H1 (cell line): ENCODE results near the gene DEPP1. TPM values are rescaled to one million over a fixed set of nuclear protein-coding genes. Genes with fewer than 3 reads are reported as not detected.

Experiments used
- CTCF ChIA-PET: fragments of 300-600 bp; sonication (Branson Sonifier 250); formaldehyde crosslinking; loops from one replicate; lab custom pipeline; 2021; ENCODE audit not compliant: partially characterized antibody; lab: Charles Lee
- POLR2A ChIA-PET: fragments of 300-600 bp; sonication (Branson Sonifier 250); formaldehyde crosslinking; loops from one replicate; lab custom pipeline; 2021; ENCODE audit warnings: inconsistent platforms; ENCODE audit not compliant: partially characterized antibody; lab: Charles Lee
- DNase-seq, 2 experiments: peaks; one replicate each; pipeline versions ENCODE4 v3.0.0 to v3.0.0-alpha.2; 2010 to 2022; ENCODE audit warnings: low spot score in 2 of 2, low read depth in 1 of 2, mixed read lengths in 1 of 2
- FAIRE-seq: peaks from 2 replicates; lab custom pipeline; 2011; peaks lifted over from hg19 to GRCh38; lab: Jason Lieb, UNC
- H2AFZ ChIP-seq: 2 replicates; pipeline ENCODE4 v1.8.1; 2012; ENCODE audit warnings: low read length, inconsistent platforms
- H2AK5ac ChIP-seq: 2 replicates; pipeline ENCODE4 v1.6.1; 2013; ENCODE audit warnings: low read depth, low read length
- H2BK120ac ChIP-seq: replicated peaks from 2 replicates; pipeline ENCODE3; 2013; ENCODE audit warnings: low read depth, low read length, inconsistent platforms
- H2BK12ac ChIP-seq: 2 replicates; pipeline ENCODE4 v1.6.1; 2013; ENCODE audit warnings: low read depth, low read length
- H2BK15ac ChIP-seq: 2 replicates; pipeline ENCODE4 v1.6.1; 2013; ENCODE audit warnings: low read length
- H2BK20ac ChIP-seq: 2 replicates; pipeline ENCODE4 v1.6.1; 2013; ENCODE audit warnings: low read length
- H2BK5ac ChIP-seq: 2 replicates; pipeline ENCODE4 v1.6.1; 2013; ENCODE audit warnings: low read depth, low read length
- H3K14ac ChIP-seq: 2 replicates; pipeline ENCODE4 v1.6.1; 2013; ENCODE audit warnings: inconsistent platforms; ENCODE audit not compliant: insufficient read length
- H3K18ac ChIP-seq: 2 replicates; pipeline ENCODE4 v1.6.1; 2013; ENCODE audit warnings: low read length; ENCODE audit errors: extremely low read depth
- H3K23ac ChIP-seq: 2 replicates; pipeline ENCODE4 v1.6.1; 2013; ENCODE audit warnings: inconsistent platforms; ENCODE audit not compliant: insufficient read length
- H3K23me2 ChIP-seq: 2 replicates; pipeline ENCODE4 v1.6.1; 2013; ENCODE audit warnings: low read depth, low read length
- H3K27ac ChIP-seq: 2 replicates; pipeline ENCODE4 v1.6.1; 2011; ENCODE audit warnings: low read depth, low read length, inconsistent platforms
- H3K27me3 ChIP-seq, 4 experiments: replicated peaks in 1 of 4; 1 replicate in 1 of 4; 2 replicates in 3 of 4; pipeline versions ENCODE4 v1.6.1 to v1.8.1; 2011 to 2013; ENCODE audit warnings: low read length in 3 of 4, mild to moderate bottlenecking in 3 of 4, inconsistent platforms in 2 of 4, mixed read lengths in 2 of 4, moderate library complexity in 1 of 4; ENCODE audit not compliant: control insufficient read depth in 3 of 4, insufficient read depth in 3 of 4; ENCODE audit errors: extremely low read depth in 1 of 4
- H3K36me3 ChIP-seq, 4 experiments: 2 replicates each; pipeline versions ENCODE4 v1.6.1 to v1.8.1; 2011 to 2013; ENCODE audit warnings: mild to moderate bottlenecking in 4 of 4, low read length in 3 of 4, moderate library complexity in 2 of 4, control low read depth in 1 of 4, inconsistent platforms in 1 of 4; ENCODE audit not compliant: insufficient read depth in 4 of 4, control insufficient read depth in 2 of 4
- H3K4ac ChIP-seq: replicated peaks from 2 replicates; pipeline ENCODE3; 2013; ENCODE audit warnings: low read length, low read depth, mixed read lengths, inconsistent platforms; ENCODE audit not compliant: insufficient read length
- H3K4me1 ChIP-seq, 4 experiments: replicated peaks in 1 of 4; 1 replicate in 1 of 4; 2 replicates in 3 of 4; pipeline versions ENCODE4 v1.6.1 to v1.8.1; 2011 to 2013; ENCODE audit warnings: low read length in 3 of 4, inconsistent platforms in 2 of 4, mixed read lengths in 1 of 4; ENCODE audit not compliant: insufficient read depth in 4 of 4, control insufficient read depth in 3 of 4
- H3K4me2 ChIP-seq, 2 experiments: 2 replicates each; pipeline versions ENCODE4 v1.6.1 to v1.8.1; 2011 to 2013; ENCODE audit warnings: low read depth in 2 of 2, low read length in 2 of 2, control low read depth in 1 of 2, inconsistent platforms in 1 of 2, mild to moderate bottlenecking in 1 of 2; ENCODE audit not compliant: insufficient read depth in 1 of 2
- H3K4me3 ChIP-seq, 4 experiments: fragments of 200-600, 300-600 bp in 1 of 4; sonication (generic), shearing (Covaris generic), sonication (Bioruptor Twin) in 1 of 4; 2 replicates each; pipeline versions ENCODE4 v1.5.1 to v1.8.1; 2011 to 2016; ENCODE audit warnings: low read length in 4 of 4, low read depth in 3 of 4, control low read depth in 2 of 4, inconsistent platforms in 2 of 4, mild to moderate bottlenecking in 2 of 4, mixed read lengths in 1 of 4, moderate library complexity in 1 of 4; ENCODE audit not compliant: insufficient read depth in 2 of 4; ENCODE audit errors: extremely low read depth in 1 of 4
- H3K56ac ChIP-seq: replicated peaks from 2 replicates; pipeline ENCODE3; 2013; ENCODE audit warnings: low read depth, mild to moderate bottlenecking, mixed read lengths, low read length, inconsistent platforms; ENCODE audit not compliant: insufficient read length
- H3K79me1 ChIP-seq: 2 replicates; pipeline ENCODE4 v1.6.1; 2013; ENCODE audit warnings: low read depth, low read length, control low read depth
- H3K79me2 ChIP-seq, 2 experiments: 2 replicates each; pipeline versions ENCODE4 v1.6.1 to v1.8.1; 2012 to 2013; ENCODE audit warnings: low read length in 2 of 2, mild to moderate bottlenecking in 2 of 2, inconsistent platforms in 1 of 2; ENCODE audit not compliant: insufficient read depth in 2 of 2, control insufficient read depth in 1 of 2
- H3K9ac ChIP-seq, 4 experiments: replicated peaks in 1 of 4; 1 replicate in 1 of 4; 2 replicates in 3 of 4; pipeline versions ENCODE4 v1.6.1 to v1.8.1; 2011 to 2013; ENCODE audit warnings: low read depth in 3 of 4, low read length in 3 of 4, control low read depth in 2 of 4, mild to moderate bottlenecking in 2 of 4, moderate library complexity in 2 of 4, inconsistent platforms in 1 of 4; ENCODE audit errors: extremely low read depth in 1 of 4
- H3K9me3 ChIP-seq, 2 experiments: 2 replicates each; pipeline versions ENCODE4 v1.6.1 to v1.8.1; 2012 to 2013; ENCODE audit warnings: mild to moderate bottlenecking in 2 of 2, moderate library complexity in 2 of 2, control low read depth in 1 of 2, inconsistent platforms in 1 of 2, low read depth in 1 of 2, low read length in 1 of 2, mixed read lengths in 1 of 2; ENCODE audit not compliant: insufficient read depth in 2 of 2
- H4K20me1 ChIP-seq, 2 experiments: replicated peaks in 1 of 2; 2 replicates each; pipeline versions ENCODE3 to v1.8.1; 2011 to 2013; ENCODE audit warnings: inconsistent platforms in 2 of 2, low read length in 2 of 2, mild to moderate bottlenecking in 1 of 2; ENCODE audit not compliant: insufficient read depth in 2 of 2, control insufficient read depth in 1 of 2
- H4K5ac ChIP-seq: 2 replicates; pipeline ENCODE4 v1.6.1; 2013; ENCODE audit warnings: low read length, low read depth, mixed read lengths, inconsistent platforms; ENCODE audit not compliant: insufficient read length
- H4K8ac ChIP-seq: 2 replicates; pipeline ENCODE4 v1.8.0; 2013; ENCODE audit warnings: mild to moderate bottlenecking, moderate library complexity, low read length, inconsistent platforms; ENCODE audit not compliant: insufficient read depth; ENCODE audit errors: extremely low read depth
- H4K91ac ChIP-seq: replicated peaks from 2 replicates; pipeline ENCODE3; 2013; ENCODE audit warnings: low read length, mixed read lengths, inconsistent platforms; ENCODE audit not compliant: insufficient read length
- HDAC2 ChIP-seq, 2 experiments: fragments of 300-600 bp in 1 of 2; sonication (generic) in 1 of 2; IDR thresholded peaks; 2 replicates each; pipeline ENCODE4 v1.6.1; 2011 to 2012; ENCODE audit warnings: low read depth in 2 of 2, low read length in 2 of 2, mild to moderate bottlenecking in 2 of 2, moderate library complexity in 2 of 2, borderline replicate concordance in 1 of 2, inconsistent platforms in 1 of 2
- PHF8 ChIP-seq: fragments of 200-600 bp; sonication (generic); conservative IDR thresholded peaks from 2 replicates; pipeline ENCODE4 v1.7.1; 2012; ENCODE audit warnings: low read depth, mild to moderate bottlenecking, inconsistent platforms, low read length, moderate library complexity
- POLR2AphosphoS5 ChIP-seq: IDR thresholded peaks from 2 replicates; pipeline ENCODE4 v1.6.1; 2011; ENCODE audit warnings: low read depth, low read length
- RBBP5 ChIP-seq: IDR thresholded peaks from 2 replicates; pipeline ENCODE4 v1.7.1; 2012; ENCODE audit warnings: low read depth, mild to moderate bottlenecking, inconsistent platforms, low read length, moderate library complexity, borderline replicate concordance
- TBP ChIP-seq: IDR thresholded peaks from 2 replicates; pipeline ENCODE4 v1.6.1; 2011; ENCODE audit warnings: low read depth, low read length, improper control_type of control experiment
- WGBS, 2 experiments: shearing (Covaris generic) in 1 of 2; methylation state at CpG; one replicate each; pipeline versions ENCODE4 v1.1.6 to v1.1.7; 2013 to 2015; ENCODE audit warnings: low lambda C conversion rate in 2 of 2, mixed read lengths in 2 of 2, inconsistent platforms in 1 of 2, low coverage in 1 of 2, missing lambda C conversion rate in 1 of 2; ENCODE audit not compliant: insufficient replicate concordance in 2 of 2, insufficient coverage in 1 of 2, insufficient read length in 1 of 2; ENCODE audit errors: extremely low coverage in 1 of 2, missing lambda C conversion rate in 1 of 2; 5-methylcytosine and 5-hydroxymethylcytosine counted together
- polyA plus RNA-seq, 7 experiments: library from polyadenylated mRNA; depleted of rRNA in 3 of 7; stranded (reverse) in 5 of 7; unstranded in 2 of 7; fragments of >200 nt in 5 of 7; fragments of 200-250 nt in 2 of 7; gene quantifications; 1 replicate in 5 of 7; 2 replicates in 1 of 7; 4 replicates in 1 of 7; pipeline versions ENCODE4 v1.2.1 to v1.2.3, GENCODE V29; 2011 to 2013; ENCODE audit warnings: missing spikeins in 2 of 7, mixed read lengths in 2 of 7
- total RNA-seq: library from RNA; stranded (reverse); fragmentation: NEBNext Ultra II Directional; extraction: Animal tissue kit (Norgen Biotek cat#: 25700); gene quantifications from 2 replicates; pipeline ENCODE4 v1.2.1, GENCODE V29; 2021
- TF ChIP-seq, protein P1 (sequence below): IDR thresholded peaks from 2 replicates; pipeline ENCODE4 v1.6.1; 2012; ENCODE audit warnings: inconsistent platforms
- TF ChIP-seq, protein P2 (sequence below): IDR thresholded peaks from 2 replicates; pipeline ENCODE4 v1.6.1; 2012; ENCODE audit warnings: inconsistent platforms

DEPP1 gene
- total and polyA plus RNA-seq, 2 of the 8 experiments (the other 6 are each of a cell fraction or from before 2014, with no cell fraction given): 0.67 to 4.5 TPM

GRCh38 chr10:45000752-45001380 is 22.3 kb upstream of the DEPP1 start, which contains the start of gene ZNF22:
ZNF22 (plus strand) TSS chr10:45000923; CDS start chr10:45003369, 2,446 bp downstream.
- H2BK12ac ChIP-seq: no peak within 1 kb of the TSS; the same call in 1 of the 2 replicates
- no peak within 1 kb of the TSS for H3K23ac ChIP-seq
- H4K8ac ChIP-seq: peak within 1 kb of the TSS; percentile 89
- FAIRE-seq: no peak
- H4K20me1 ChIP-seq: peaks cover 0 to 6% of the 10 kb centered on the region in 2 experiments
- no peak within 1 kb of the TSS for H2AK5ac ChIP-seq
- 2% methylated on average over 47 of the region's 79 CpGs; no CpG with 5 or more reads in 1 of the 2 experiments for WGBS, 2 experiments
- no peaks in the 10 kb centered on the region; the same call in 1 of the 2 replicates for H3K79me1 ChIP-seq
- peak within 1 kb of the TSS; percentile 69 to 99 for H3K4me2 ChIP-seq
- peaks cover 0 to 20% of the 10 kb centered on the region in 2 experiments; a peak in 3 of 4 replicates for H3K79me2 ChIP-seq
- H3K23me2 ChIP-seq: peaks cover 5% of the 10 kb centered on the region
- peak in 1 of 2 experiments; percentile 84 for DNase-seq
- peaks cover 2 to 18% (median 11%) of the 10 kb centered on the region in 4 experiments; a peak in 7 of 8 replicates for H3K36me3 ChIP-seq
- no peak within 1 kb of the TSS for H2BK5ac ChIP-seq
- peak within 1 kb of the TSS; percentile 69 to 95 (median 85) for H3K9ac ChIP-seq
- H3K4me1 ChIP-seq: peaks cover 2 to 6% (median 4%) of the 10 kb centered on the region in 4 experiments; a peak in 4 of 7 replicates
- H2BK20ac ChIP-seq: no peak within 1 kb of the TSS
- H2BK15ac ChIP-seq: peak within 1 kb of the TSS; percentile 46; the same call in 1 of the 2 replicates
- H3K9me3 ChIP-seq: no peaks in the 10 kb centered on the region
- CTCF ChIA-PET: interaction anchor here (0.7 to 2.2 kb wide), 6 partner anchors 10 to 248 kb away, joined by 3 to 10 read pairs (median 3); no protein-coding TSS in a partner anchor
- POLR2A ChIA-PET: interaction anchor here (0.7 to 3.2 kb wide), 12 partner anchors 11 to 418 kb away, joined by 3 to 23 read pairs (median 4); partner anchors contain the start of gene DEPP1
- peak within 1 kb of the TSS; percentile 69 for H4K91ac ChIP-seq
- peak within 1 kb of the TSS; percentile 96 for H2AFZ ChIP-seq
- H3K4me3 ChIP-seq: peak within 1 kb of the TSS; percentile 50 to 95 (median 64)
- no peak within 1 kb of the TSS; the same call in 1 of the 2 replicates for H3K27ac ChIP-seq
- H2BK120ac ChIP-seq: peak within 1 kb of the TSS; percentile 62
- no peak within 1 kb of the TSS for H3K14ac ChIP-seq
- peaks cover 0 to 4% (median 4%) of the 10 kb centered on the region in 4 experiments; a peak in 4 of 7 replicates for H3K27me3 ChIP-seq
- H3K18ac ChIP-seq: peak within 1 kb of the TSS; percentile 91
- peak within 1 kb of the TSS; percentile 12 for H4K5ac ChIP-seq
- H3K56ac ChIP-seq: peak within 1 kb of the TSS; percentile 48
- no peak within 1 kb of the TSS for H3K4ac ChIP-seq
- TF ChIP-seq HDAC2 (IDR thresholded peaks at IDR 0.05; ENCODE audit: borderline replicate concordance in 1 of 2, low read depth in 2 of 2, low read length in 2 of 2) (0 out of 4 replicates have a peak, but pooled peaks of 1 of the 2 experiments have one; percentile 16), TBP (peak; percentile 68; the same call in 1 of the 2 replicates), POLR2AphosphoS5 (peak; percentile 69), RBBP5 (0 out of 2 replicates have a peak, but pooled peaks have one; percentile 51), PHF8 (peak; percentile 83)
- TF ChIP-seq, protein P1, sequence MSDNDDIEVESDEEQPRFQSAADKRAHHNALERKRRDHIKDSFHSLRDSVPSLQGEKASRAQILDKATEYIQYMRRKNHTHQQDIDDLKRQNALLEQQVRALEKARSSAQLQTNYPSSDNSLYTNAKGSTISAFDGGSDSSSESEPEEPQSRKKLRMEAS: peak; percentile 77
- TF ChIP-seq, protein P2, sequence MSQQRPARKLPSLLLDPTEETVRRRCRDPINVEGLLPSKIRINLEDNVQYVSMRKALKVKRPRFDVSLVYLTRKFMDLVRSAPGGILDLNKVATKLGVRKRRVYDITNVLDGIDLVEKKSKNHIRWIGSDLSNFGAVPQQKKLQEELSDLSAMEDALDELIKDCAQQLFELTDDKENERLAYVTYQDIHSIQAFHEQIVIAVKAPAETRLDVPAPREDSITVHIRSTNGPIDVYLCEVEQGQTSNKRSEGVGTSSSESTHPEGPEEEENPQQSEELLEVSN: peak; percentile 84
